GM19395 (cell line): ENCODE measurements around the gene ERN1.

Experiments used
- ATAC-seq: cut with Tn5 transposase; IDR thresholded peaks from one replicate; pipeline ENCODE4 v1.9.1; 2021; ENCODE audit warnings: mild to moderate bottlenecking, moderate library complexity; ENCODE audit not compliant: unreplicated experiment

ERN1 gene

DNA sequence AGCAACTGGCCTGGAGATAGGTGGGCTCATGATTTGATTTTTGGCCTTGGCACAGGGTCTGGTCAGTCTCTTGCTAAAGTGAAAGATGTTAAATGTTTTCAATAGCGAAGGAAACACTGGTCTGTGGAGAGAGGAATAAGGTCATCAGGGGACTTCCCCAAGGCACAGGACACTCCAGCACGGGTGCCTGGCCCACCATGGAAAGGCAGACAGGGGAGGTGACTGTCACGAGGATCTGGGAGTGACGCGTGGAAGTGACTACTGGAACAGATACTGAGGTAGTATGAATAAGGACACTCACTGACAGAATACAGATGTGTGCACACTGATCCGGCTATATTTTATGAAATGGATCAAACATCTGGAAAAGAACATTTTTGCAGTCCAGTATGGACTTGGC is 92.8 kb downstream of the ERN1 start:
- ATAC-seq: no peak

- no peak for ATAC-seq
Observed at GRCh38 chr17:64036198-64036922, 93.6 kb downstream of the ERN1 start.

GRCh38 chr17:64032081-64032480 is 97.9 kb downstream of the ERN1 start:
- ATAC-seq: no peak

DNA sequence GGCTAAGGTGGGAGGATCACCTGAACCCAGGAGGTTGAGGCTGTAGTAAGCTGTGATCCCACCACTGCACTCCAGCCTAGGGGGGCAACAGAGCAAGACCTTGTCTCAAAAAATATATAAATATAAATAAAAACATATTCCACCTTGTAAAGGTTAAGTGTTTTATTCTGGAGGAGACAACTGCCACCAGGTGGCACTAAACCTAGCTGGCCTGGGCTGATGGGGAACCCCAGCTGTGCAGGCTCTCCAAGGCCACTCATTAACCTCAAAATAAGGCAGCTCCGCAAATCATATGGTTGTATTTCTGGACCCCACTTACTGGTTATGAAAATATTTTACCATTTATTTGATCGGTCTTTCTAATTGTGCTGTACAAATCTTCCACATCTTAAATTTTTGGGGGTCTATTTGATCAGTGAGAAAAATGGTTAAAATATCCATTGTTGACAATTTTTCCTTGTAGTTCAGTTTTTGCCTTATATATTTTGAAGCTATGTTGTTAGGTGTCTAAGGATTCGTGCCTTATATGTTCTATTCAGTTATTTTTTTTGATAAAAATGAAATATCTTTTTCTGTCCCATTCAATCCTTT is 101.0 kb downstream of the ERN1 start:
- ATAC-seq: no peak

DNA sequence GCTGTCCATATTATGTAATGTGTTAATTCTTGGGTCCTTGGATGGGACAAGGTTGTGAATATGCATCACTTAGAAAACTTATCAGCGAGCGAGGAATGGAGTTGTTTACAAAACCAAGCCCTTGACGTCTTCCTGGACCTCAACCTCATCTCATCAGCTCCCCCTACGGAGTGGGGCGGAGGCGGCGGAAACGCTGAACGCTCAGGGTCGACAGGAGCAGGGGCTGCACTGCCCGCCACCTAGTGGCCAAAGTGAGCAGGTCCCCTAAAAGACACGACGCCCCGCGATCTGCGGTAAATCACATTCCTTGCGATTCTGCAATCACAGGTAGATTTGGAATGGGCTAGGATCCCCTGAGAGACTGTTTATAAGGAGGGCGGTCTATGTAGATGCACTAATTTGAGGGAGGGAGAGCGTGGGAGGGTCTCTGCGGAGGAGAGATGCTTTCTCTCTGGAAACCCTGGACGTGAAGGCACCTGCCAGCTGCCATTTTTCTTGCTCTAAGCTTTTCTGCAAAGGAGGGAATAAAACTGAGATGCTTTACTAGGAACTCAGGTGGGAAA is 104.1 kb downstream of the ERN1 start:
- ATAC-seq: no peak

GRCh38 chr17:64024781-64025731 is 104.9 kb downstream of the ERN1 start:
- ATAC-seq: no peak

DNA sequence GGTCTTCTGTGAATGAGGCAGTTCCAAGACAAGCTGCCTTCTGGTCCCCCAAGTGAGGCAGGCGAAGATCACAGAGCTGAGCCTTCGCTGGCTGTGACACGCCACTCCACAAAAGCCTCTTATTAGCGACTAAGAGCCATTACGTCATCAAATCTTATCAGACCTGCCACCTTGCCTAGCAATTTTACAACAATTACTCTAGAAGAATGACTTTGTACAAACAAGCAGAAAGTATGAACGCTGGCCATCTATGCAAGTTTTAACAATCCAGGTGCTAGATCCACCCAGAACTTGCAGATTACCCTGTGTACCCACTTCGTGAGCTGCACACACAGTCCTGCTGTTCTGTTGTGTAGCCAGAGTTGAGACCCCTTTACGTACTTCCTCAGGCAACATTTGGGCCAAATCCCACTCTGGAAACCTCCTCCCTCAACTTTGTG is 105.7 kb downstream of the ERN1 start:
- no peak for ATAC-seq

DNA sequence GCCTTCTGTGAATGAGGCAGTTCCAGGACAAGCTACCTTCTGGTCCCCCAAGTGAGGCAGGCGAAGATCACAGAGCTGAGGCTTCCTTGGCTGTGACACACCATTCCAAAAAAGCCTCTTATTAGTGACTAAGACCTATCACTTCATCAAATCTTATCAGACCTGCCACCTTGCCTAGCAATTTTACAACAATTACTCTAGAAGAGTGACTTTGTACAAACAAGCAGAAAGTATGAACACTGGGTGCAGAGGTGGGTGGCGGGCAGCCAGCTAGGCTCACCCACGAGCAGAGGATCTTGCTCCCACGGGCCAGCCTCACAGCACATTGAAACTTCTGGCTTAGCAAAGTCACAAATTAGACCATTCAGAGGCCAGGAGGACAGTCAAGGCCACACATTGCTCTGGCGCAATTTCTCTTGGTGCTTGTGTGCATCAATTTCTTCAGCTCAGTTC is 107.3 kb downstream of the ERN1 start:
- no peak for ATAC-seq

DNA sequence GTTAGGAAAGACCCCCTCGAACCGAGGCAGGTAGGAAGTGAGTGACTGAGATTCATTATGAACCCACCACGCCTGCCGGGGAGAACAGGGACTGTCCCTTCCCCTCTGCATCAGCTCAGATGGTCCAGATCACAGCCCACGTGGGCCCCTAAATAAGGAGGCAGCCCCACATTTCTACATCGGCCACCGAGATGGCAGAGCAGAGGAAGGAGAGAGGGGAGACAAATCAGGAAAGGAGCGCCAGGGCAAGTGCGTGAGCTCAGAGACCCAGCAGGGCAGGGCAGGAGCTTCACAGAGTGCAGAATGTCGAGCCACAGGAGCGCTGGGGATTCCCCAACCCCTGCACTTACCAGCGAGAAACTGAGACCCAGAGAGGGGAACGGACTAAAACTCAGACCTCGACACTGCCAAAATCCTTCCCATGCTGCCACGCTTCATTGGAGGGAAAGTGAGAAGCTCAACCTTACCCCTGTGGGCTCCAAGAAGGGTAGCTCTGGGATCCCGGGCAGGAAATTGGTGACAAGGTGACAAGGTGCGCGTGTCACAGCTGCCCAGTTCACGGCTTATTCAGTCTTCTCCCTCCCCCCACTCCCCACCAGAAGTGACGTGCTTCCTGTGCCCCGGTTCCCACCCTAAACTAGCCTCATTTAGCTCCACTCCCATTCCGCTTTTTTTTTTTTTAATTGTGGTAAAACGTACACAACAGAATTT is 109.7 kb downstream of the ERN1 start, which contains the start of gene ICAM2:
Gene ICAM2, minus strand, starts transcription at position 578 of the 711 bp plus-strand sequence. CDS start 13,942 bp downstream, outside the sequence.
- ATAC-seq: peak; percentile 59

DNA sequence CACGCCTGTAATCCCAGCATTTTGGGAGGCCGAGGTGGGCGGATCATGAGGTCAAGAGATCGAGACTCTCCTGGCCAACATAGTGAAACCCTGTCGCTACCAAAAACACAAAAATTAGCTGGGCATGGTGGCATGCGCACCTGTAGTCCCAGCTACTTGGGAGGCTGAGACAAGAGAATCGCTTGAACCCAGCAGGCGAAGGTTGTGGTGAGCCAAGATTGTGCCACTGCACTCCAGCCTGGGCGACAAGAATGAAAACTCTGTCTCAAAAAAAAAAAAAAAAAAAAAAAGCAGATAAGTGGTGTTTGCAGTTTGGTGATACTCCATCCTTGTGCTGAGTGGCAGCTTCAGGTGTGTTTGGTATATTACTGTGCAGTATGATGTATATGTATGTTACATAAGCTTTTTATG is 110.4 kb downstream of the ERN1 start:
- peak; percentile 17 for ATAC-seq

DNA sequence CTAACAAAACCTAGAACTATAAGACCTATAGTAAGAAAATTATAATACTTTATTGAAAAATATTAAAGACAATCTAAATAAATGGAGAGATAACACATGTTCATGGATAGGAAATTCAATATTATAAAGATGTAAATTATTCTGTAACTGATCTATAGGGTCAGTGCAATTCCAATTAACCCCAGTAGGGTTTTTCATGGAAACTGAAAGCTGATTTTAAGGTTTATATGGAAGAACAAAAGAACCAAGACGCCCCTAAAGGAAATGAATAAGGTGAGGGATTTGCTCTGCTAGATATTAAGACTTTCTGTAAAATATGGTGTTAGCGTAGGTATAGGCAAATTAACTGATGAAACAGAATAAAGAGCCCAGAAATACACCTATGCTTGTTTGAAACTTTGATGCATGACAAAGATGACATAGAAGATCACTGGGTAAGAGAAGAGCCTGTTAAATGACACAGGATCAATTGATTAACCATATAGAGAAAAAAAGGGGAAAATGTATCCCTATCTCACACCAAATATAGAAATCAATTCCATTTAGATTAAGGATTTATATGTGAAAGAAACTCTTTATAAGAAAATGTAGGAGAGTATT is 112.5 kb downstream of the ERN1 start:
- no peak for ATAC-seq

DNA sequence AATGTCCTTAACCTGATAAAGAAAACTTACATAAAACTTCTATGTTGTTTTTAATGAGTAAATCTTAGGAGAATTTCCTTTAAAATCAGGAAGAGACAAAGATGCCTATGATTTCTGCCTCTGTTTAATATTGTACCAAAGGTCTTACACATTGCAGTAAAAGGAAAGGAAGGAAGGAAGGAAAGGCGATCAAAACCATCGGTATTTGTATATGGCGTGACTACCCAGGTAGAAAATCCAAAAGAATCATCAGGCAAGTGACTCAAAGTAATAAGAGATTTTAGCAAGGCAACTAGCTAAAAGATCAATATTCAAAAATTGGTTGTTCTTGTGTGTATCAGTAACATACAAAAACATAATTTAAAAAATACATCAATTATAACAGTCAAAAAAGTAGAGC is 113.0 kb downstream of the ERN1 start:
- ATAC-seq: no peak

DNA sequence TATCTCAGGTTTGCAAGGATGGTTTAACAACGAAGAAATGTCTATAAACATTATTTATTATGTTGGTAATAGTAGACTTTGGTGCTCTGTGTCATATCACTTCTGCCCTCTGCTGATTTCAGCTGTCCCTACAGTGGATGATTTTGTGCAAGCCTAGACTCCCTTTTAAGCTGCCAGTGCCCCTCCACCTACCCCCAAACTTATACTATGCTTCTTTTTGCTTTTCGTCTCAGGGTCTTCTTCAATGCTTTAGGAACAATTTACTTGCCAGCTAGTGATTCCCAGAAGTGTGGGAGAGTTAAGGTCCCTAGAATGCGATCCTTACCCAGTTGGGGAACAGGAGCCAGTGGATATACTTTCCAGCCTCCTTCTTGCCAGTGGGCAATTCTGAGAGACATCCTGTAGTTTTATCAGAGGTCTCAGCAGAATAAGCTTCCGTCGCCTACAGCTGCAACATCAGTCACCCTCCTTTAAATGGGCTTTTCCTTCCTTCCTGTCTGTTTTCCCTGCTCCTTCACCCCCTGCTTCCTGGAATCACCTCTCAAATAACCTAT is 113.6 kb downstream of the ERN1 start:
- ATAC-seq: no peak

- no peak for ATAC-seq
Observed at GRCh38 chr17:64015447-64015846, 114.5 kb downstream of the ERN1 start.

DNA sequence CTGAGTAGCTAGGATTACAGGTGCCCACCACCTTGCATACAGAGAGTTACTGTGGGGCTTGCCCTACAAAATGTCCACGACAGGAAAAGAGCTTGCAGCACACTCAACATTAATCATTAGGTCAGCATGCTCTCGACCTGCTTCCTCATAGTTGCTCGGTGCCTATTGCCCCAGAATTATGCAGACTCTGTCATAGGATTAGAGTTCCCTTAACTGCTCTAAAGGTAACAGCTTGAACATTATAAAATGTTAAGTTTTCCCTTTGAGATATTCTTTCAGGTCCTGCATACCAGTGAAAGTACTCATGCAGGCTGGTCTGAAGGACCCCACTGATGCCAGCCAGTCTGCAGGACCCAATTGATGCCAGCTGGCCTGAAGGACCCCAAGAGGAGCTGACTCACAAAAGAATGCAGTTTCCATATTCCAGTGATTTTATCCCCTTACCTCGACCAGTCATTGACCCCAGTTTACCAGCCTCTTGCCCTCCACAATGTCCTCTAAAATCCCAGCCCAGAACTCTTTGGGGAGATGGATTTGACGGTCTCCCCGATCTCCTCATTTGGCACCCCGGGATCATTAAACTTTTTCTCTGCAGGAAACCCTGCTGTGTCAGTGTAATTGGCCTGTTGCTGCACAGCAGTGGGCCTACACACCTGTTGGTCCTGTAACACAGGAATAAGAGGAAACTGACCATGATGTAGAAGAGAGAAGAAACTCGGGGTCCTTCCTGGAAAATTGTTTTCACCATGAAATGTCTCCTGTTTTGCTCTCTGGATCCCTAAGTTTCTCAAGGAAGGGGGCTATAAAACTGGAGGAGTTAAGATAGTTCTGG is 120.2 kb downstream of the ERN1 start:
- ATAC-seq: no peak

DNA sequence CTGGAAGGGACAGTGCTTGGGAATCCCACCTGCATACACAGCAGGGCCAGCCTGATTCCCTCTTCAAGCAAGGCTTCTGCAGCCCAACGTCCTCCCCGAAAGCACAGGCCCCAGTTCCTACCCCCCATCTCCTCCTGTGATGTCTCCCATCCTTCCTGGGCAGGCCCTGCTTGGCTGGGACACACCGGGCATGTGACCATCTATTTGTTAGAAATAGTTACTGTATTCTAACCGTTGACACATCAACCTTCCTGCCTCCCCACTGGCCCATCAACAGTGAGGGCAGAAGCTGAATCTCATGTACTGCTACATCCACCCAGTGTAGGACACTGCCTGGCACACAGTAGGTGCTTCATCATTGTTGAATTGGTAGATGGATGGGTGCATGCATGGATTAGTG is 121.1 kb downstream of the ERN1 start:
- ATAC-seq: no peak

GRCh38 chr17:64008346-64008745 is 121.6 kb downstream of the ERN1 start:
- no peak for ATAC-seq

DNA sequence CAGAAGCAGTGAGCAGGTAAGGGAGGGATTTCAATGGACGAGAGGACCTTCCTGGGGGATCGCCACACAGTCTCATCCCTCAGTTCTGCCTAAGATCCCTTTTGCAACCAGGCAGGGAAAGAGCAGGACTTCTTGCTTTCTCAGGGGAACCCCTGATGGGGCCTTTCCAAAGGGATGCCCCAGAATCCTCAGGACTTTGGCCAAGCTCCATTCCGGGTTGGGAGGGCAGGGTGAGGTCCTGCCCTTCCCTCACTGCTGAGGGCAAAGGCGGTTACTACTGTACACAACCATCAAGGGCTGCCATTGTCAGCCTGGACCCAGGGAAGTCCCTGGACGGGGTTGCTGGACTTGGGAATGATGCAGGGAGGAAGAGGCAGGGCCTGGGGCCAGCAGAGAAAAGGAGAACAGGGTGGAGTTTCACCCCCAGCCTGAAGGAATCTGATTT is 122.1 kb downstream of the ERN1 start:
- no peak for ATAC-seq
